NT2/D1 (cell line): Measurements from ENCODE around the gene DNM3.

ENCODE experiments used
- DNase-seq: peaks from one replicate; pipeline ENCODE4 v3.0.0-alpha.2; 2011; ENCODE audit warnings: low read depth, low spot score
- H3K27me3 ChIP-seq: 2 replicates; pipeline ENCODE4 v1.6.0; 2011; ENCODE audit warnings: mild to moderate bottlenecking; ENCODE audit not compliant: insufficient read length, insufficient read depth
- H3K36me3 ChIP-seq: 2 replicates; pipeline ENCODE4 v1.6.1; 2011; ENCODE audit warnings: mild to moderate bottlenecking, low read length, mixed read lengths; ENCODE audit not compliant: insufficient read depth, insufficient read length
- H3K4me1 ChIP-seq: 2 replicates; pipeline ENCODE4 v1.5.1; 2011; ENCODE audit not compliant: insufficient read depth, insufficient read length
- H3K4me3 ChIP-seq: 2 replicates; pipeline ENCODE4 v1.5.1; 2011; ENCODE audit warnings: low read depth; ENCODE audit not compliant: insufficient read length
- H3K9ac ChIP-seq: 2 replicates; pipeline ENCODE4 v1.6.0; 2011; ENCODE audit warnings: low read depth; ENCODE audit not compliant: insufficient read length
- H3K9me3 ChIP-seq: 2 replicates; pipeline ENCODE4 v1.5.1; 2011; ENCODE audit warnings: mild to moderate bottlenecking, low read length; ENCODE audit not compliant: insufficient read depth
- SUZ12 ChIP-seq: IDR thresholded peaks from 2 replicates; pipeline ENCODE4 v1.6.1; 2011; ENCODE audit not compliant: insufficient read length, insufficient read depth; ENCODE audit errors: extremely low read depth
- YY1 ChIP-seq: IDR thresholded peaks from 2 replicates; pipeline ENCODE4 v1.6.1; 2011; ENCODE audit not compliant: insufficient read length, insufficient read depth
- ZNF274 ChIP-seq: IDR thresholded peaks from 2 replicates; pipeline ENCODE4 v1.6.1; 2011; ENCODE audit warnings: mild to moderate bottlenecking, low read depth, low read length

Gene DNM3

GRCh38 chr1:172416496-172417035 lies 575.3 kb downstream of the DNM3 start:
- DNase-seq: no peak
- Histone ChIP-seq H3K4me3 (no peak overlapping the region), H3K9ac (no peak overlapping the region), H3K36me3 (no peaks in the 10 kb centered on the region), H3K9me3 (no peaks in the 10 kb centered on the region), H3K27me3 (no peaks in the 10 kb centered on the region), H3K4me1 (peaks cover 3% of the 10 kb centered on the region)
- TF ChIP-seq ZNF274 (no peak), YY1 (no peak), SUZ12 (no peak)

GRCh38 chr1:172417557-172417956 lies 576.3 kb downstream of the DNM3 start:
- no peak for DNase-seq
- Histone ChIP-seq H3K9me3 (no peaks in the 10 kb centered on the region), H3K4me1 (peaks cover 10% of the 10 kb centered on the region), H3K36me3 (no peaks in the 10 kb centered on the region), H3K4me3 (no peak overlapping the region), H3K9ac (no peak overlapping the region), H3K27me3 (no peaks in the 10 kb centered on the region)
- TF ChIP-seq YY1 (no peak), ZNF274 (no peak), SUZ12 (no peak)

- H3K27me3 ChIP-seq: no peaks in the 10 kb centered on the region
- TF ChIP-seq SUZ12 (no peak), YY1 (no peak), ZNF274 (no peak)
- H3K9me3 ChIP-seq: no peaks in the 10 kb centered on the region
- peaks cover 10% of the 10 kb centered on the region for H3K4me1 ChIP-seq
- no peak within 1 kb of the TSS for H3K4me3 ChIP-seq
- no peaks in the 10 kb centered on the region for H3K36me3 ChIP-seq
- no peak within 1 kb of the TSS for H3K9ac ChIP-seq
- no peak for DNase-seq
Measured at GRCh38 chr1:172420385-172420784, 579.1 kb downstream of the DNM3 start, which contains the start of gene C1orf105. Gene C1orf105 (plus strand): TSS chr1:172420685. CDS start chr1:172420886, 201 bp downstream.

- no peaks in the 10 kb centered on the region for H3K9me3 ChIP-seq
- H3K4me3 ChIP-seq: no peak overlapping the region
- no peak for DNase-seq
- H3K36me3 ChIP-seq: no peaks in the 10 kb centered on the region
- no peaks in the 10 kb centered on the region for H3K27me3 ChIP-seq
- no peak overlapping the region for H3K9ac ChIP-seq
- peaks cover 10% of the 10 kb centered on the region for H3K4me1 ChIP-seq
- TF ChIP-seq YY1 (no peak), SUZ12 (no peak), ZNF274 (no peak)
Measured at GRCh38 chr1:172421974-172422604, 580.8 kb downstream of the DNM3 start.

GRCh38 chr1:172423336-172423735 lies 582.0 kb downstream of the DNM3 start:
- no peak for DNase-seq
- peaks cover 10% of the 10 kb centered on the region for H3K4me1 ChIP-seq
- no peaks in the 10 kb centered on the region for H3K27me3 ChIP-seq
- no peak overlapping the region for H3K4me3 ChIP-seq
- no peaks in the 10 kb centered on the region for H3K9me3 ChIP-seq
- H3K36me3 ChIP-seq: no peaks in the 10 kb centered on the region
- H3K9ac ChIP-seq: no peak overlapping the region
- TF ChIP-seq SUZ12: no peak

- no peaks in the 10 kb centered on the region for H3K36me3 ChIP-seq
- H3K9me3 ChIP-seq: no peaks in the 10 kb centered on the region
- H3K9ac ChIP-seq: no peak overlapping the region
- no peaks in the 10 kb centered on the region for H3K27me3 ChIP-seq
- DNase-seq: no peak
- TF ChIP-seq ZNF274 (no peak), SUZ12 (no peak), YY1 (no peak)
- H3K4me1 ChIP-seq: peaks cover 13% of the 10 kb centered on the region
- no peak overlapping the region for H3K4me3 ChIP-seq
Measured at GRCh38 chr1:172425339-172425738, 584.0 kb downstream of the DNM3 start.

GRCh38 chr1:172427191-172427590 lies 585.9 kb downstream of the DNM3 start:
- Histone ChIP-seq H3K9ac (no peak overlapping the region), H3K36me3 (no peaks in the 10 kb centered on the region), H3K27me3 (no peaks in the 10 kb centered on the region), H3K9me3 (no peaks in the 10 kb centered on the region), H3K4me1 (peaks cover 3% of the 10 kb centered on the region), H3K4me3 (no peak overlapping the region)
- TF ChIP-seq ZNF274: no peak
- TF ChIP-seq YY1: no peak
- no peak for TF ChIP-seq SUZ12
- no peak for DNase-seq
